ENCODE measurements around the gene PPARG. TPM values are rescaled to one million over a fixed set of nuclear protein-coding genes. Genes with fewer than 3 reads are reported as not detected.

PPARG gene
- total RNA-seq, 1 experiment from 2014 or later: 71.6 TPM

GRCh38 chr3:12380461-12380860 is 91.6 kb downstream of the PPARG start:
- Histone ChIP-seq H3K4me3 (replicated peaks in 1 of 2; ENCODE audit: low read depth in 1 of 2, low read length in 2 of 2) (no peak overlapping the region), H3K27ac (ENCODE audit: low read depth, low read length) (no peak overlapping the region), H4K20me1 (ENCODE audit: insufficient read depth) (no peaks in the 10 kb centered on the region), H3K4me1 (ENCODE audit: control insufficient read depth in 1 of 2, insufficient read depth in 2 of 2, low read length in 2 of 2) (no peaks in the 10 kb centered on the region), H3K9me2 (ENCODE audit: insufficient read depth) (no peaks in the 10 kb centered on the region), H3K27me3 (ENCODE audit: insufficient read depth, low read length) (no peaks in the 10 kb centered on the region), H3K79me2 (ENCODE audit: insufficient read depth, low read length) (no peaks in the 10 kb centered on the region), H3K9me3 (ENCODE audit: control insufficient read depth in 1 of 2, insufficient read depth in 1 of 2, low read depth in 1 of 2, low read length in 2 of 2) (no peaks in the 10 kb centered on the region), H3K36me3 (ENCODE audit: control insufficient read depth in 1 of 2, insufficient read depth in 2 of 2, low read length in 2 of 2) (peaks cover 0 to 2% of the 10 kb centered on the region in 2 experiments; a peak in 1 of 4 replicates), H3K4me2 (ENCODE audit: low read length) (no peak overlapping the region), H3K9ac (ENCODE audit: low read length) (no peak overlapping the region), H2AFZ (ENCODE audit: low read depth, low read length, poor library complexity, severe bottlenecking) (no peak overlapping the region)
- no peak for ATAC-seq
- no peak for DNase-seq (ENCODE audit: low read depth, low spot score)
- RAD21 ChIA-PET (ENCODE audit: low non-redundant PET in 1 of 2, low total read pairs in 2 of 2, uncharacterized antibody in 2 of 2, unreplicated experiment in 2 of 2): no interaction called here
- CTCF ChIA-PET: no interaction called here
- no peak for TF ChIP-seq CBX3 (IDR thresholded peaks at IDR 0.05; ENCODE audit: low read depth)
- no peak for TF ChIP-seq TCF7L2 (IDR thresholded peaks at IDR 0.05; ENCODE audit: borderline replicate concordance, extremely low read depth, insufficient read depth, insufficient read length)
- no peak for TF ChIP-seq REST (IDR thresholded peaks at IDR 0.05; ENCODE audit: low read depth)
- no peak for TF ChIP-seq JUND (IDR thresholded peaks at IDR 0.05)
- no peak for TF ChIP-seq RAD21 (IDR thresholded peaks at IDR 0.05; ENCODE audit: low read depth)
- TF ChIP-seq ATF3 (IDR thresholded peaks at IDR 0.05): no peak
- TF ChIP-seq CTCF (IDR thresholded peaks at IDR 0.05 in 2 of 3, conservative IDR thresholded peaks at IDR 0.05 in 1 of 3; ENCODE audit: borderline replicate concordance in 1 of 3, insufficient read depth in 1 of 3, low read depth in 2 of 3, low read length in 2 of 3): no peak
- no peak for TF ChIP-seq FOSL1 (IDR thresholded peaks at IDR 0.05; ENCODE audit: low read depth)
- no peak for TF ChIP-seq EZH2phosphoT487 (IDR thresholded peaks at IDR 0.05; ENCODE audit: borderline replicate concordance)
- no peak for TF ChIP-seq EZH2 (IDR thresholded peaks at IDR 0.05)
- no peak for TF ChIP-seq CEBPB (IDR thresholded peaks at IDR 0.05; ENCODE audit: low read depth)
- no TSS peak for BruUV-seq (replicated peaks)
- intact Hi-C loops (cut with micrococcal nuclease): no loop called here
- POLR2A ChIA-PET: no interaction called here
